Caco-2 (cell line): ENCODE measurements around the gene HEXIM2. TPM values are rescaled to one million over a fixed set of nuclear protein-coding genes. Genes with fewer than 3 reads are reported as not detected.

Experiments
- BruUV-seq: library from RNA; stranded (reverse); fragments of 400-500 nt; replicated peaks from 2 replicates; lab custom pipeline; 2021; lab: Mats Ljungman, UMichigan
- CTCF ChIA-PET: fragments of 300-600 bp; sonication (Branson Sonifier 250); formaldehyde crosslinking; loops from one replicate; lab custom pipeline; 2022; ENCODE audit warnings: antibody characterized with exemption; lab: Charles Lee
- POLR2A ChIA-PET: fragments of 300-600 bp; sonication (Branson Sonifier 250); formaldehyde crosslinking; loops from one replicate; lab custom pipeline; 2022; ENCODE audit warnings: antibody characterized with exemption; lab: Charles Lee
- DNase-seq, 2 experiments: peaks; one replicate each; pipeline versions ENCODE4 v3.0.0 to v3.0.0-alpha.2; 2020 to 2022
- H3K27me3 ChIP-seq: replicated peaks from 2 replicates; pipeline ENCODE4 v1.6.0; 2011; ENCODE audit warnings: low read length; ENCODE audit not compliant: control insufficient read depth, insufficient read depth
- H3K36me3 ChIP-seq: 2 replicates; pipeline ENCODE4 v1.5.1; 2011; ENCODE audit warnings: low read length; ENCODE audit not compliant: control insufficient read depth, insufficient read depth
- H3K4me1 ChIP-seq: fragments of 250-450 bp; sonication (Bioruptor Pico); 2 replicates; pipeline ENCODE4 v1.5.1; 2020; ENCODE audit warnings: mild to moderate bottlenecking
- H3K4me3 ChIP-seq: 2 replicates; pipeline ENCODE4 v1.5.1; 2011; ENCODE audit warnings: low read depth, mild to moderate bottlenecking, control low read depth, low read length
- H3K9me3 ChIP-seq: fragments of 250-450 bp; sonication (Bioruptor Pico); 2 replicates; pipeline ENCODE4 v1.5.1; 2020; ENCODE audit warnings: mild to moderate bottlenecking, moderate library complexity
- H3K27ac Mint-ChIP-seq: one replicate; pipeline ENCODE4 v1.8.0; 2022; ENCODE audit warnings: mixed read lengths; ENCODE audit not compliant: unreplicated experiment
- H3K27me3 Mint-ChIP-seq: one replicate; pipeline ENCODE4 v1.8.0; 2022; ENCODE audit warnings: mixed read lengths; ENCODE audit not compliant: insufficient read depth, unreplicated experiment
- H3K36me3 Mint-ChIP-seq: one replicate; pipeline ENCODE4 v1.8.0; 2022; ENCODE audit warnings: mild to moderate bottlenecking, mixed read lengths; ENCODE audit not compliant: insufficient read depth, unreplicated experiment
- H3K4me1 Mint-ChIP-seq: one replicate; pipeline ENCODE4 v1.8.0; 2022; ENCODE audit warnings: low read depth, mixed read lengths; ENCODE audit not compliant: unreplicated experiment
- H3K4me3 Mint-ChIP-seq: one replicate; pipeline ENCODE4 v1.8.0; 2022; ENCODE audit warnings: mild to moderate bottlenecking, moderate library complexity, mixed read lengths; ENCODE audit not compliant: unreplicated experiment
- H3K9me3 Mint-ChIP-seq: one replicate; pipeline ENCODE4 v1.8.0; 2022; ENCODE audit warnings: mixed read lengths; ENCODE audit not compliant: unreplicated experiment
- CTCF ChIP-seq, 2 experiments: fragments of 200-600 bp in 1 of 2; IDR thresholded peaks; 1 replicate in 1 of 2; 2 replicates in 1 of 2; pipeline versions ENCODE4 v1.5.1 to v1.8.0; 2011 to 2022; ENCODE audit warnings: antibody characterized with exemption in 1 of 2, control low read depth in 1 of 2, inconsistent platforms in 1 of 2, low read depth in 1 of 2, low read length in 1 of 2, mild to moderate bottlenecking in 1 of 2, moderate library complexity in 1 of 2; ENCODE audit not compliant: insufficient read depth in 1 of 2, severe bottlenecking in 1 of 2, unreplicated experiment in 1 of 2
- intact Hi-C: fragments of 100-400 bp; cut with micrococcal nuclease; formaldehyde crosslinking; loops from one replicate; pipeline ENCODE4 v1.10.0; 2022; ENCODE audit not compliant: unreplicated experiment
- microRNA-seq: library from miRNA; unstranded; fragments of <30 nt; microRNA quantifications from one replicate; pipeline ENCODE4 v1.2.0, GENCODE V29; 2022
- total RNA-seq: library from RNA; stranded (reverse); gene quantifications from 2 replicates; pipeline ENCODE4 v1.2.3, GENCODE V29; 2022

Gene HEXIM2
- total RNA-seq, 1 experiment from 2014 or later, result 12.7 TPM

- Mint-ChIP-seq H3K27ac (no peak overlapping the region), H3K27me3 (peaks cover 17% of the 10 kb centered on the region), H3K36me3 (no peaks in the 10 kb centered on the region), H3K9me3 (no peaks in the 10 kb centered on the region), H3K4me1 (no peaks in the 10 kb centered on the region), H3K4me3 (no peak overlapping the region)
- CTCF ChIA-PET, result interaction anchor here (0.5 to 3.8 kb wide), 21 partner anchors 9 to 358 kb away, joined by 3 to 42 read pairs (median 5); partner anchors contain the start of gene ACBD4
- peak; percentile 86 to 92 for DNase-seq
- H3K36me3 ChIP-seq, result no peaks in the 10 kb centered on the region
- no peak overlapping the region for H3K4me3 ChIP-seq
- POLR2A ChIA-PET, result interaction anchor here (0.6 to 1.0 kb wide), 2 partner anchors 43 to 153 kb away, joined by 3 to 4 read pairs; no protein-coding TSS in a partner anchor
- intact Hi-C loops, result loop anchor here (1.0 kb wide), 2 partner anchors 16 to 166 kb away; no protein-coding TSS in a partner anchor
- peak; percentile 88 to 97 for TF ChIP-seq CTCF (IDR thresholded peaks at IDR 0.05; ENCODE audit: insufficient read depth in 1 of 2, low read depth in 1 of 2, low read length in 1 of 2, severe bottlenecking in 1 of 2, unreplicated experiment in 1 of 2)
- BruUV-seq, result no TSS peak
- no peaks in the 10 kb centered on the region for H3K9me3 ChIP-seq
- H3K4me1 ChIP-seq, result peaks cover 5% of the 10 kb centered on the region; the same call in 1 of the 2 replicates
- peaks cover 1% of the 10 kb centered on the region; the same call in 1 of the 2 replicates for H3K27me3 ChIP-seq
Measured at GRCh38 chr17:45218895-45219661, 57.4 kb downstream of the HEXIM2 start.

Small RNA genes lying within 50 kb of the gene (microRNA-seq; reads per million reads assigned to microRNA genes)
- not detected for gene MIR6784

Other genes starting within 250 kb of the HEXIM2 start
- gene GFAP, start 246.4 kb upstream of the HEXIM2 start, total RNA-seq, result not detected in 2 replicates
- 63.6 and 68.4 TPM in 2 replicates for gene KIF18B, start 214.1 kb upstream of the HEXIM2 start, total RNA-seq
- 2.5 and 5.2 TPM in 2 replicates for gene C1QL1, start 193.6 kb upstream of the HEXIM2 start, total RNA-seq
- gene DCAKD, start 110.2 kb upstream of the HEXIM2 start, total RNA-seq, result 12.0 and 15.1 TPM in 2 replicates
- 173 and 179 TPM in 2 replicates for gene NMT1, start 100.6 kb upstream of the HEXIM2 start, total RNA-seq
- gene PLCD3, start 29.4 kb upstream of the HEXIM2 start, total RNA-seq, result 74.3 and 88.5 TPM in 2 replicates
- 21.2 and 21.6 TPM in 2 replicates for gene ACBD4, start 26.2 kb upstream of the HEXIM2 start, total RNA-seq
- gene HEXIM1, start 13.4 kb upstream of the HEXIM2 start, total RNA-seq, result 71.0 and 78.0 TPM in 2 replicates
- 2.8 and 3.0 TPM in 2 replicates for gene FMNL1, start 60.0 kb downstream of the HEXIM2 start, total RNA-seq
- not detected in 2 replicates for gene SPATA32, start 100.2 kb downstream of the HEXIM2 start, total RNA-seq
- gene MAP3K14, start 155.1 kb downstream of the HEXIM2 start, total RNA-seq, result 10.0 and 11.7 TPM in 2 replicates